Measurements from ENCODE around the gene LTA4H.

DNA sequence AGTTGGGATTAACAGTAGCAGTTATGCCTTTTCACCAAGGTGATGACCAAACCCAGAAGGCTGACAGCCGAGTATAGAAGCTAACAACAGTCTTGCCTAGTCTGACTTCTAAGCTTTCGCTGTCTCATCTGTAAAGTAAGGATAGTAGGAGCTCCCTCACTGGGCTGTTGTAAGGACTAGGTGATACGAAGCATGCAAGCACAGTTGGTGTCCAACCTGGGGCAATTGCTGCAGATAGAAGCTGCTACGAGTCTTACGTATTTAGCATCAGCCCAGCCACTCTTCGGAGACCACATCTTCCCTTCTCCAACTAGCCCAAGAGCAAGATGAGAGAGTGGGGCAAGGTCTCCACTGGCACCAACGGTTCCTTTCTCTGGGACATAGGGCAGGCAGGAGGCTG is 45.3 kb downstream of the LTA4H start:
- TF ChIP-seq, protein P1, sequence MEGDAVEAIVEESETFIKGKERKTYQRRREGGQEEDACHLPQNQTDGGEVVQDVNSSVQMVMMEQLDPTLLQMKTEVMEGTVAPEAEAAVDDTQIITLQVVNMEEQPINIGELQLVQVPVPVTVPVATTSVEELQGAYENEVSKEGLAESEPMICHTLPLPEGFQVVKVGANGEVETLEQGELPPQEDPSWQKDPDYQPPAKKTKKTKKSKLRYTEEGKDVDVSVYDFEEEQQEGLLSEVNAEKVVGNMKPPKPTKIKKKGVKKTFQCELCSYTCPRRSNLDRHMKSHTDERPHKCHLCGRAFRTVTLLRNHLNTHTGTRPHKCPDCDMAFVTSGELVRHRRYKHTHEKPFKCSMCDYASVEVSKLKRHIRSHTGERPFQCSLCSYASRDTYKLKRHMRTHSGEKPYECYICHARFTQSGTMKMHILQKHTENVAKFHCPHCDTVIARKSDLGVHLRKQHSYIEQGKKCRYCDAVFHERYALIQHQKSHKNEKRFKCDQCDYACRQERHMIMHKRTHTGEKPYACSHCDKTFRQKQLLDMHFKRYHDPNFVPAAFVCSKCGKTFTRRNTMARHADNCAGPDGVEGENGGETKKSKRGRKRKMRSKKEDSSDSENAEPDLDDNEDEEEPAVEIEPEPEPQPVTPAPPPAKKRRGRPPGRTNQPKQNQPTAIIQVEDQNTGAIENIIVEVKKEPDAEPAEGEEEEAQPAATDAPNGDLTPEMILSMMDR (IDR thresholded peaks at IDR 0.05): no peak
- no peak for TF ChIP-seq POLR2A (IDR thresholded peaks at IDR 0.05)

All from esophagus squamous epithelium (tissue), 4 donors.